ENCODE measurements around the gene CCDC27. TPM values are rescaled to one million over a fixed set of nuclear protein-coding genes. Genes with fewer than 3 reads are reported as not detected.
A peak's percentile ranks its signal among the peaks of the same experiment; 100 is the strongest.

Gene CCDC27
- total RNA-seq, 1 experiment from 2014 or later = 0.13 TPM

- TF ChIP-seq, protein P1, sequence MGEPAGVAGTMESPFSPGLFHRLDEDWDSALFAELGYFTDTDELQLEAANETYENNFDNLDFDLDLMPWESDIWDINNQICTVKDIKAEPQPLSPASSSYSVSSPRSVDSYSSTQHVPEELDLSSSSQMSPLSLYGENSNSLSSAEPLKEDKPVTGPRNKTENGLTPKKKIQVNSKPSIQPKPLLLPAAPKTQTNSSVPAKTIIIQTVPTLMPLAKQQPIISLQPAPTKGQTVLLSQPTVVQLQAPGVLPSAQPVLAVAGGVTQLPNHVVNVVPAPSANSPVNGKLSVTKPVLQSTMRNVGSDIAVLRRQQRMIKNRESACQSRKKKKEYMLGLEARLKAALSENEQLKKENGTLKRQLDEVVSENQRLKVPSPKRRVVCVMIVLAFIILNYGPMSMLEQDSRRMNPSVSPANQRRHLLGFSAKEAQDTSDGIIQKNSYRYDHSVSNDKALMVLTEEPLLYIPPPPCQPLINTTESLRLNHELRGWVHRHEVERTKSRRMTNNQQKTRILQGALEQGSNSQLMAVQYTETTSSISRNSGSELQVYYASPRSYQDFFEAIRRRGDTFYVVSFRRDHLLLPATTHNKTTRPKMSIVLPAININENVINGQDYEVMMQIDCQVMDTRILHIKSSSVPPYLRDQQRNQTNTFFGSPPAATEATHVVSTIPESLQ (CRISPR knock-in tag; IDR thresholded peaks at IDR 0.05) = no peak
- no peak for TF ChIP-seq ATF2 (CRISPR knock-in tag; IDR thresholded peaks at IDR 0.05; ENCODE audit: borderline replicate concordance, low read depth)
- TF ChIP-seq IRF2 (CRISPR knock-in tag; IDR thresholded peaks at IDR 0.05; ENCODE audit: borderline replicate concordance, low read depth) = no peak
- TF ChIP-seq FOXJ3 (CRISPR knock-in tag; IDR thresholded peaks at IDR 0.05; ENCODE audit: borderline replicate concordance) = no peak
- no peak for TF ChIP-seq JAZF1 (CRISPR knock-in tag; IDR thresholded peaks at IDR 0.05)
- TF ChIP-seq NFE2L1 (CRISPR knock-in tag; IDR thresholded peaks at IDR 0.05) = no peak
- no peak for TF ChIP-seq HMGXB4 (CRISPR knock-in tag; IDR thresholded peaks at IDR 0.05)
- TF ChIP-seq FOXP1 (CRISPR knock-in tag; IDR thresholded peaks at IDR 0.05; ENCODE audit: borderline replicate concordance) = no peak; the same call in 1 of the 2 replicates
- TF ChIP-seq CTCF (IDR thresholded peaks at IDR 0.05) = no peak
- peak; percentile 39; the same call in 1 of the 2 replicates for TF ChIP-seq RELA (CRISPR knock-in tag; IDR thresholded peaks at IDR 0.05; ENCODE audit: borderline replicate concordance)
- TF ChIP-seq MAX (CRISPR knock-in tag; IDR thresholded peaks at IDR 0.05) = no peak
- TF ChIP-seq ESRRA (CRISPR knock-in tag; IDR thresholded peaks at IDR 0.05; ENCODE audit: borderline replicate concordance) = peak; percentile 49; the same call in 1 of the 2 replicates
- TF ChIP-seq, protein P2, sequence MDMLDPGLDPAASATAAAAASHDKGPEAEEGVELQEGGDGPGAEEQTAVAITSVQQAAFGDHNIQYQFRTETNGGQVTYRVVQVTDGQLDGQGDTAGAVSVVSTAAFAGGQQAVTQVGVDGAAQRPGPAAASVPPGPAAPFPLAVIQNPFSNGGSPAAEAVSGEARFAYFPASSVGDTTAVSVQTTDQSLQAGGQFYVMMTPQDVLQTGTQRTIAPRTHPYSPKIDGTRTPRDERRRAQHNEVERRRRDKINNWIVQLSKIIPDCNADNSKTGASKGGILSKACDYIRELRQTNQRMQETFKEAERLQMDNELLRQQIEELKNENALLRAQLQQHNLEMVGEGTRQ (CRISPR knock-in tag; IDR thresholded peaks at IDR 0.05) = no peak
- TF ChIP-seq EMX1 (CRISPR knock-in tag; IDR thresholded peaks at IDR 0.05) = no peak
- TF ChIP-seq SMAD3 (CRISPR knock-in tag; IDR thresholded peaks at IDR 0.05; ENCODE audit: borderline replicate concordance) = peak; percentile 44; the same call in 1 of the 2 replicates
- TF ChIP-seq, protein P3, sequence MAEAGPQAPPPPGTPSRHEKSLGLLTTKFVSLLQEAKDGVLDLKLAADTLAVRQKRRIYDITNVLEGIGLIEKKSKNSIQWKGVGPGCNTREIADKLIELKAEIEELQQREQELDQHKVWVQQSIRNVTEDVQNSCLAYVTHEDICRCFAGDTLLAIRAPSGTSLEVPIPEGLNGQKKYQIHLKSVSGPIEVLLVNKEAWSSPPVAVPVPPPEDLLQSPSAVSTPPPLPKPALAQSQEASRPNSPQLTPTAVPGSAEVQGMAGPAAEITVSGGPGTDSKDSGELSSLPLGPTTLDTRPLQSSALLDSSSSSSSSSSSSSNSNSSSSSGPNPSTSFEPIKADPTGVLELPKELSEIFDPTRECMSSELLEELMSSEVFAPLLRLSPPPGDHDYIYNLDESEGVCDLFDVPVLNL (CRISPR knock-in tag; IDR thresholded peaks at IDR 0.05; ENCODE audit: borderline replicate concordance, low read depth) = no peak
- TF ChIP-seq CREB1 (CRISPR knock-in tag; IDR thresholded peaks at IDR 0.05) = peak; percentile 64; the same call in 1 of the 2 replicates
- no peak for TF ChIP-seq CBFB (CRISPR knock-in tag; IDR thresholded peaks at IDR 0.05; ENCODE audit: low read depth)
- TF ChIP-seq TEAD4 (CRISPR knock-in tag; IDR thresholded peaks at IDR 0.05) = no peak
- TF ChIP-seq, protein P4, sequence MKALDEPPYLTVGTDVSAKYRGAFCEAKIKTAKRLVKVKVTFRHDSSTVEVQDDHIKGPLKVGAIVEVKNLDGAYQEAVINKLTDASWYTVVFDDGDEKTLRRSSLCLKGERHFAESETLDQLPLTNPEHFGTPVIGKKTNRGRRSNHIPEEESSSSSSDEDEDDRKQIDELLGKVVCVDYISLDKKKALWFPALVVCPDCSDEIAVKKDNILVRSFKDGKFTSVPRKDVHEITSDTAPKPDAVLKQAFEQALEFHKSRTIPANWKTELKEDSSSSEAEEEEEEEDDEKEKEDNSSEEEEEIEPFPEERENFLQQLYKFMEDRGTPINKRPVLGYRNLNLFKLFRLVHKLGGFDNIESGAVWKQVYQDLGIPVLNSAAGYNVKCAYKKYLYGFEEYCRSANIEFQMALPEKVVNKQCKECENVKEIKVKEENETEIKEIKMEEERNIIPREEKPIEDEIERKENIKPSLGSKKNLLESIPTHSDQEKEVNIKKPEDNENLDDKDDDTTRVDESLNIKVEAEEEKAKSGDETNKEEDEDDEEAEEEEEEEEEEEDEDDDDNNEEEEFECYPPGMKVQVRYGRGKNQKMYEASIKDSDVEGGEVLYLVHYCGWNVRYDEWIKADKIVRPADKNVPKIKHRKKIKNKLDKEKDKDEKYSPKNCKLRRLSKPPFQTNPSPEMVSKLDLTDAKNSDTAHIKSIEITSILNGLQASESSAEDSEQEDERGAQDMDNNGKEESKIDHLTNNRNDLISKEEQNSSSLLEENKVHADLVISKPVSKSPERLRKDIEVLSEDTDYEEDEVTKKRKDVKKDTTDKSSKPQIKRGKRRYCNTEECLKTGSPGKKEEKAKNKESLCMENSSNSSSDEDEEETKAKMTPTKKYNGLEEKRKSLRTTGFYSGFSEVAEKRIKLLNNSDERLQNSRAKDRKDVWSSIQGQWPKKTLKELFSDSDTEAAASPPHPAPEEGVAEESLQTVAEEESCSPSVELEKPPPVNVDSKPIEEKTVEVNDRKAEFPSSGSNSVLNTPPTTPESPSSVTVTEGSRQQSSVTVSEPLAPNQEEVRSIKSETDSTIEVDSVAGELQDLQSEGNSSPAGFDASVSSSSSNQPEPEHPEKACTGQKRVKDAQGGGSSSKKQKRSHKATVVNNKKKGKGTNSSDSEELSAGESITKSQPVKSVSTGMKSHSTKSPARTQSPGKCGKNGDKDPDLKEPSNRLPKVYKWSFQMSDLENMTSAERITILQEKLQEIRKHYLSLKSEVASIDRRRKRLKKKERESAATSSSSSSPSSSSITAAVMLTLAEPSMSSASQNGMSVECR (CRISPR knock-in tag; IDR thresholded peaks at IDR 0.05; ENCODE audit: borderline replicate concordance) = 0 out of 2 replicates have a peak, but pooled peaks have one; percentile 11
- no peak for TF ChIP-seq PREB (CRISPR knock-in tag; IDR thresholded peaks at IDR 0.05; ENCODE audit: borderline replicate concordance)
Measured at GRCh38 chr1:3717715-3718601, 34.3 kb upstream of the CCDC27 start (continued).
